Measurements from ENCODE around the gene TSR3.
A peak's percentile ranks its signal among the peaks of the same experiment; 100 is the strongest.

The TSR3 gene

DNA sequence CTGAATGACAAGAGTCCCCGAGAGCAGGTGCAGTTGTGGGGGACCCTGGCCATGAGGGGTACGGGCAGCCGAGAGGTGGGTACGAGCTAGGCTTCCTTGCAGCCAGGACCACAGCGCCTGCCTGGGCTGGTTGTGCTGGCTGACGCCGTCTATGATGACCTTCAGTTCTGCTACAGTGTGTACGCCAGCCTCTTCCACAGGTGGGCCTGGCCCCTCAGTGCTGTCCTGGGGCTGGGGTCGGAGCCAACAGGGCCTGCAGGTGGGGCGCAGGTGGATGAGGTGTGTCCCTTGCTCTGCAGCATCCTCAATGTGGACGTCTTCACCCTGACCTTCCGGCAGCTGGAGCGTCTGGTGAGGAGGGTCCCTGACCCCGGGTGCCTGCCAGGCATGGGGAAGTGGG lies 7.2 kb downstream of the TSR3 start:
- no peak overlapping the region for H3K4me3 ChIP-seq (replicated peaks; ENCODE audit: insufficient read depth, low read length)
- H3K27me3 ChIP-seq (ENCODE audit: insufficient read depth, poor library complexity, severe bottlenecking), result peaks cover 4% of the 10 kb centered on the region
- no peak overlapping the region for H3K27ac ChIP-seq (replicated peaks)
- TF ChIP-seq, protein P1, sequence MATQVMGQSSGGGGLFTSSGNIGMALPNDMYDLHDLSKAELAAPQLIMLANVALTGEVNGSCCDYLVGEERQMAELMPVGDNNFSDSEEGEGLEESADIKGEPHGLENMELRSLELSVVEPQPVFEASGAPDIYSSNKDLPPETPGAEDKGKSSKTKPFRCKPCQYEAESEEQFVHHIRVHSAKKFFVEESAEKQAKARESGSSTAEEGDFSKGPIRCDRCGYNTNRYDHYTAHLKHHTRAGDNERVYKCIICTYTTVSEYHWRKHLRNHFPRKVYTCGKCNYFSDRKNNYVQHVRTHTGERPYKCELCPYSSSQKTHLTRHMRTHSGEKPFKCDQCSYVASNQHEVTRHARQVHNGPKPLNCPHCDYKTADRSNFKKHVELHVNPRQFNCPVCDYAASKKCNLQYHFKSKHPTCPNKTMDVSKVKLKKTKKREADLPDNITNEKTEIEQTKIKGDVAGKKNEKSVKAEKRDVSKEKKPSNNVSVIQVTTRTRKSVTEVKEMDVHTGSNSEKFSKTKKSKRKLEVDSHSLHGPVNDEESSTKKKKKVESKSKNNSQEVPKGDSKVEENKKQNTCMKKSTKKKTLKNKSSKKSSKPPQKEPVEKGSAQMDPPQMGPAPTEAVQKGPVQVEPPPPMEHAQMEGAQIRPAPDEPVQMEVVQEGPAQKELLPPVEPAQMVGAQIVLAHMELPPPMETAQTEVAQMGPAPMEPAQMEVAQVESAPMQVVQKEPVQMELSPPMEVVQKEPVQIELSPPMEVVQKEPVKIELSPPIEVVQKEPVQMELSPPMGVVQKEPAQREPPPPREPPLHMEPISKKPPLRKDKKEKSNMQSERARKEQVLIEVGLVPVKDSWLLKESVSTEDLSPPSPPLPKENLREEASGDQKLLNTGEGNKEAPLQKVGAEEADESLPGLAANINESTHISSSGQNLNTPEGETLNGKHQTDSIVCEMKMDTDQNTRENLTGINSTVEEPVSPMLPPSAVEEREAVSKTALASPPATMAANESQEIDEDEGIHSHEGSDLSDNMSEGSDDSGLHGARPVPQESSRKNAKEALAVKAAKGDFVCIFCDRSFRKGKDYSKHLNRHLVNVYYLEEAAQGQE (IDR thresholded peaks at IDR 0.05; ENCODE audit: insufficient replicate concordance, low read depth), result no peak
- TF ChIP-seq POLR2AphosphoS5 (IDR thresholded peaks at IDR 0.05; ENCODE audit: low read depth), result no peak
- no peak for TF ChIP-seq SPI1 (IDR thresholded peaks at IDR 0.05; ENCODE audit: borderline replicate concordance, low read depth)
- no peak for DNase-seq (ENCODE audit: low read depth in 1 of 2, low spot score in 1 of 2)

DNA sequence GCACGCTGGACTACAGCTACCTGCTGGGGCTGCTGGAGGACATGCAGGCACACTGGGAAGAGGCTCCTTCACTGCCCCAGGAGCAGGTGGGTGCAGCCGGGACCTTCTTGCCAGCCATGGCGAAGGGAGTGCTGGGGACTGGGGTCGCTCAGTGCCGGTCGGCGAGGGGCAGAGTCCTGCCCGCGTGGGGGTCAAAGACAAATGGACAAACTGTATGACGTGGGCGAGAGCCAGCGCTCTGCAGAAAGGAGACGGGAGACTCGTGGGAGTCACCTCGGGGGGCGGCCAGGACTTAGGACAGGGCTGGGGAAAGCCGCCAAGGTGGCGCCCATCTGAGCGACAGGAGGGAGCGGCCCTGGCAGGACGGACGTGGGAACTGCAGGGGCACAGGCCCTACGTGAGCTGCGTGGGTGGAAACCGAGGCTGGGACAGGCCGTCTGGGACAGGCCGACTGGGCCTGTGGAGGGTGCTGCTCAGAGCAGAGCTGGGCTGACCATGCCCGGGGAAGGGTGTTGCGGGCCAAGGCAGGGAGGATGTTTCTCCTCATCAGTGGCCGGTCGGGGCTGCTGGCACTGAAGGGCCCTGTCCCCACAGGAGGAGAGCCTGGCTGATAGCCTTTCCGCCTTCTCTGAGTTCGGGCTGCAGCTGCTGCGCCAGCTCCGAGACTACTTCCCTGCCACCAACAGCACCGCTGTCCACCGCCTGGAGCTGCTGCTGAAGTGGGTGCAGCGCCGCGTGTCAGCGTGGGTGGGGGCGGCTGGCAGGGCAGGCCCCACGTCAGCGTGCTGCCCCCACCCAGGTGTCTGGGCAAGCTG lies 8.0 kb downstream of the TSR3 start:
- DNase-seq (ENCODE audit: low read depth in 1 of 2, low spot score in 1 of 2), result no peak
- H3K27me3 ChIP-seq (ENCODE audit: insufficient read depth, poor library complexity, severe bottlenecking), result peaks cover 9% of the 10 kb centered on the region
- no peak overlapping the region for H3K27ac ChIP-seq (replicated peaks)
- TF ChIP-seq, protein P1 (IDR thresholded peaks at IDR 0.05; ENCODE audit: insufficient replicate concordance, low read depth), result no peak
- TF ChIP-seq POLR2AphosphoS5 (IDR thresholded peaks at IDR 0.05; ENCODE audit: low read depth) (no peak), SPI1 (IDR thresholded peaks at IDR 0.05; ENCODE audit: borderline replicate concordance, low read depth) (no peak), GABPA (IDR thresholded peaks at IDR 0.05; ENCODE audit: low read depth) (no peak)
- TF ChIP-seq, protein P2, sequence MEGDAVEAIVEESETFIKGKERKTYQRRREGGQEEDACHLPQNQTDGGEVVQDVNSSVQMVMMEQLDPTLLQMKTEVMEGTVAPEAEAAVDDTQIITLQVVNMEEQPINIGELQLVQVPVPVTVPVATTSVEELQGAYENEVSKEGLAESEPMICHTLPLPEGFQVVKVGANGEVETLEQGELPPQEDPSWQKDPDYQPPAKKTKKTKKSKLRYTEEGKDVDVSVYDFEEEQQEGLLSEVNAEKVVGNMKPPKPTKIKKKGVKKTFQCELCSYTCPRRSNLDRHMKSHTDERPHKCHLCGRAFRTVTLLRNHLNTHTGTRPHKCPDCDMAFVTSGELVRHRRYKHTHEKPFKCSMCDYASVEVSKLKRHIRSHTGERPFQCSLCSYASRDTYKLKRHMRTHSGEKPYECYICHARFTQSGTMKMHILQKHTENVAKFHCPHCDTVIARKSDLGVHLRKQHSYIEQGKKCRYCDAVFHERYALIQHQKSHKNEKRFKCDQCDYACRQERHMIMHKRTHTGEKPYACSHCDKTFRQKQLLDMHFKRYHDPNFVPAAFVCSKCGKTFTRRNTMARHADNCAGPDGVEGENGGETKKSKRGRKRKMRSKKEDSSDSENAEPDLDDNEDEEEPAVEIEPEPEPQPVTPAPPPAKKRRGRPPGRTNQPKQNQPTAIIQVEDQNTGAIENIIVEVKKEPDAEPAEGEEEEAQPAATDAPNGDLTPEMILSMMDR (IDR thresholded peaks at IDR 0.05; ENCODE audit: insufficient read depth, low read length), result no peak
- H3K4me3 ChIP-seq (replicated peaks; ENCODE audit: insufficient read depth, low read length), result no peak overlapping the region

DNA sequence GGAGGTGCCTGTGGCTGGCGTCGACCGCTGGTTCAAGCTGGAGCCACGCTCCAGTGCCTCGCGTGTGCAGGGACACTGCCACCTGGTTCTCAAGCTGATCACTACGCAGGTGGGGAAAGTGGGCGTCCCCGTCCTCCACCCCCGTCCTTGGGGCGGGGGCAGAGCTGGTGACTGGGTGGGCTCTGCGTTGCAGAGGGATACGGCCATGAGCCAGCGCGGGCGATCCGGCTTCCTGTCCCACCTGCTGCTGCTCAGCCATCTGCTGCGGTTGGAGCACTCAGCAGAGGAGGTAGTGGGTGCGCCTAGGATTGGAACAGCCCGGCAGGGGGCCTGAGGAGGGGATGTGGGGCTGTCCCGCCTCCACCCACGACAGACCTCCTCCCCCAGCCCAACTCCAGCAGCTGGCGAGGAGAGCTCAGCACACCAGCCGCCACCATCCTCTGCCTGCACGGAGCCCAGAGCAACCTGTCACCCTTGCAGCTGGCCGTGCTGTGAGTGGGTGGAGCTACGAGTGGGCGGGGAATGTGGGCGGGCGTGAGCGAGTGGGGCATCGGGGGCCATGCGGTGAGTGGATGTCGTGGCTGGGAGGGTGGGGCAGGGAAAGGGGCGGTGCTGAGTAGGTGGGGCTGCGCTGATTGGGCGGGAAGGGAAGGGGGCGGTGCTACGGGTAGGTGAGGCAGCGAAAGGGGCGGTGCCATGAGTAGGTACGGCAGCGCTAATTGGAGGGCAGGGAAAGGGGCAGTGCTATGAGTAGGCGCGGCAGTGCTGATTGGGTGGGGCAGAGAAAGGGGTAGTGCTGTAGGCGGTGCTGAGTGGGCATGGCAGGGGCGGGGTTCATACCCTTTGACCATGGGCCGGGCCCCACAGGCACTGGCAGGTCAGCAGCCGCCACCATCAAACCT lies 8.9 kb downstream of the TSR3 start:
- Histone ChIP-seq H3K27ac (replicated peaks) (no peak overlapping the region), H3K27me3 (ENCODE audit: insufficient read depth, poor library complexity, severe bottlenecking) (peaks cover 12% of the 10 kb centered on the region), H3K4me3 (replicated peaks; ENCODE audit: insufficient read depth, low read length) (peak overlapping the region; percentile 1; the same call in 1 of the 2 replicates)
- TF ChIP-seq GABPA (IDR thresholded peaks at IDR 0.05; ENCODE audit: low read depth), result no peak
- TF ChIP-seq, protein P1 (IDR thresholded peaks at IDR 0.05; ENCODE audit: insufficient replicate concordance, low read depth), result no peak
- TF ChIP-seq, protein P2 (IDR thresholded peaks at IDR 0.05; ENCODE audit: insufficient read depth, low read length), result no peak
- TF ChIP-seq POLR2AphosphoS5 (IDR thresholded peaks at IDR 0.05; ENCODE audit: low read depth), result 0 out of 2 replicates have a peak, but pooled peaks have one; percentile 20
- peak; percentile 46; the same call in 1 of the 2 replicates for TF ChIP-seq SPI1 (IDR thresholded peaks at IDR 0.05; ENCODE audit: borderline replicate concordance, low read depth)
- DNase-seq (ENCODE audit: low read depth in 1 of 2, low spot score in 1 of 2), result peak; percentile 95 to 98

Measured in HL-60 (cell line).